CD8-positive, alpha-beta memory T cell (primary cell): Measurements from ENCODE around the gene FGFBP3. TPM values are rescaled to one million over a fixed set of nuclear protein-coding genes. Genes with fewer than 3 reads are reported as not detected.

Source experiments
- CTCF ChIA-PET: fragments of 350-600 bp; sonication (Branson Sonifier 250); formaldehyde crosslinking; loops from one replicate; lab custom pipeline; 2021; ENCODE audit warnings: antibody characterized with exemption; lab: Charles Lee
- POLR2A ChIA-PET: fragments of 350-600 bp; sonication (Branson Sonifier 250); formaldehyde crosslinking; loops from one replicate; lab custom pipeline; 2021; ENCODE audit warnings: antibody characterized with exemption; lab: Charles Lee
- DNase-seq, 5 donors: peaks; one replicate each; pipeline versions ENCODE4 v3.0.0 to v3.0.0-alpha.2; 2020 to 2022; ENCODE audit warnings: mixed read lengths in 1 of 5
- H3K27ac ChIP-seq: one replicate; pipeline ENCODE4 v1.7.0; 2013; ENCODE audit warnings: low read depth, mild to moderate bottlenecking, low read length, moderate library complexity
- H3K27me3 ChIP-seq: 2 replicates; pipeline ENCODE4 v1.7.0; 2013; ENCODE audit warnings: low read length, mild to moderate bottlenecking; ENCODE audit not compliant: insufficient read depth, poor library complexity, severe bottlenecking
- H3K36me3 ChIP-seq: 2 replicates; pipeline ENCODE4 v1.7.0; 2013; ENCODE audit warnings: mild to moderate bottlenecking, low read length, moderate library complexity; ENCODE audit not compliant: insufficient read depth
- H3K4me1 ChIP-seq: 2 replicates; pipeline ENCODE4 v1.7.0; 2013; ENCODE audit warnings: mild to moderate bottlenecking, low read length, moderate library complexity; ENCODE audit not compliant: insufficient read depth
- H3K4me3 ChIP-seq: 2 replicates; pipeline ENCODE4 v1.7.0; 2013; ENCODE audit warnings: mild to moderate bottlenecking, low read length
- H3K9me3 ChIP-seq: 2 replicates; pipeline ENCODE4 v1.7.0; 2013; ENCODE audit warnings: mild to moderate bottlenecking, low read length
- H3K27ac Mint-ChIP-seq, 8 donors: one replicate each; pipeline ENCODE4 v1.8.0; 2020 to 2021; ENCODE audit warnings: mixed read lengths in 8 of 8, mild to moderate bottlenecking in 6 of 8, inconsistent platforms in 3 of 8, moderate library complexity in 3 of 8
- H3K27me3 Mint-ChIP-seq, 2 donors: one replicate each; pipeline ENCODE4 v1.8.0; 2020 to 2021; ENCODE audit warnings: mixed read lengths in 2 of 2, mild to moderate bottlenecking in 1 of 2, moderate library complexity in 1 of 2
- H3K36me3 Mint-ChIP-seq, 3 donors: one replicate each; pipeline ENCODE4 v1.8.0; 2020 to 2021; ENCODE audit warnings: mixed read lengths in 3 of 3, inconsistent platforms in 1 of 3, mild to moderate bottlenecking in 1 of 3
- H3K4me1 Mint-ChIP-seq, 3 donors: one replicate each; pipeline ENCODE4 v1.8.0; 2020 to 2021; ENCODE audit warnings: mixed read lengths in 3 of 3, inconsistent platforms in 1 of 3, mild to moderate bottlenecking in 1 of 3
- H3K4me3 Mint-ChIP-seq, 7 donors: one replicate each; pipeline ENCODE4 v1.8.0; 2020 to 2021; ENCODE audit warnings: mixed read lengths in 7 of 7, mild to moderate bottlenecking in 6 of 7, moderate library complexity in 4 of 7, inconsistent platforms in 2 of 7
- H3K9me3 Mint-ChIP-seq, 5 donors: one replicate each; pipeline ENCODE4 v1.8.0; 2020 to 2022; ENCODE audit warnings: mixed read lengths in 5 of 5, mild to moderate bottlenecking in 3 of 5, moderate library complexity in 2 of 5, inconsistent platforms in 1 of 5
- polyA plus RNA-seq: library from polyadenylated mRNA; unstranded; fragments of 300-500 nt; fragmentation: Illumina TruSeq; gene quantifications from one replicate; pipeline ENCODE4 v1.2.3, GENCODE V29; 2021
- total RNA-seq, 2 experiments: library from RNA; stranded (reverse); gene quantifications; one replicate each; pipeline ENCODE4 v1.2.3, GENCODE V29; 2021

The FGFBP3 gene, protein sequence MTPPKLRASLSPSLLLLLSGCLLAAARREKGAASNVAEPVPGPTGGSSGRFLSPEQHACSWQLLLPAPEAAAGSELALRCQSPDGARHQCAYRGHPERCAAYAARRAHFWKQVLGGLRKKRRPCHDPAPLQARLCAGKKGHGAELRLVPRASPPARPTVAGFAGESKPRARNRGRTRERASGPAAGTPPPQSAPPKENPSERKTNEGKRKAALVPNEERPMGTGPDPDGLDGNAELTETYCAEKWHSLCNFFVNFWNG
- total RNA-seq = 1 to 10 TPM; 3.1 to 3.6 TPM
- polyA plus RNA-seq = 3.4 TPM

DNA sequence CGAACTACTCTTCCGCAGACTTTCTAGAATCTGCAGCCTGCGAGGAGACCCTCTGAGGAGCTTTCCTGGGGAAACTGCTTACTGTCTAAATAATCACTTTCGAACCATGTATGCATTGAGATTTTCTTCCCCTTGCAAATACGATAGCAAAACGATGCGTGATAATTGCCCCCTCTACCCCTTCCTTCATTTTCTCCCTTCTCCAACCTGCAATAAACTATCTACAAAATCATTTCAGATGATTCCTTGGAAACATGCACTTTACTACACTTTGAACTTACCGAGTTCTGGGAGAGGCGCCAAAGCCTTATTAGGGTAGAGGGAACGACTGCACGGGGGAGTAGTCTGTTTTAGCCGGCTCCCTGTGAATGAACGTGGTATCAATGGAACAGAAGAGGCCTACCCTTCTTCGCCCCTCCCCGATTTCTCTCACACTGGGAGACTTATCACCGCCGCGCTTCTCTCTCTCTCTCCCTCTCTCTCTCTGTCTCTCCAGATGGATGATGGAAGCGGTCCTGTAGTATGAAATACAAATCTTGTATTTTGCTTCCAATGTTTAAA is at the start of gene FGFBP3:
Gene FGFBP3 (minus strand): TSS at position 370 of the 561 bp plus-strand sequence. CDS start 517 bp downstream, outside the sequence.
- H3K27me3 ChIP-seq = no peaks in the 10 kb centered on the region
- H3K27ac ChIP-seq = peak within 1 kb of the TSS; percentile 70
- ChIA-PET POLR2A (interaction anchor here (0.8 to 2.4 kb wide), 3 partner anchors 14 to 110 kb away, joined by 3 to 27 read pairs (median 16); partner anchors contain the start of genes BTAF1 and TNKS2), CTCF (interaction anchor here (0.7 to 2.8 kb wide), 11 partner anchors 10 to 495 kb away, joined by 3 to 34 read pairs (median 4); partner anchors contain the start of gene BTAF1)
- peak in 4 of 5 donors; percentile 6 to 49 (median 17) for DNase-seq
- Mint-ChIP-seq H3K27me3 (peaks cover 0 to 12% of the 10 kb centered on the region in 2 donors), H3K4me3 (peak within 1 kb of the TSS; percentile 85 to 97 (median 92)), H3K27ac (peak within 1 kb of the TSS; percentile 55 to 95 (median 88)), H3K9me3 (no peaks in the 10 kb centered on the region), H3K4me1 (peaks cover 16 to 34% (median 32%) of the 10 kb centered on the region in 3 donors), H3K36me3 (peaks cover 0 to 16% (median 3%) of the 10 kb centered on the region in 3 donors)
- peak within 1 kb of the TSS; percentile 93 for H3K4me3 ChIP-seq
- H3K9me3 ChIP-seq = no peaks in the 10 kb centered on the region
- peaks cover 19% of the 10 kb centered on the region for H3K4me1 ChIP-seq
- H3K36me3 ChIP-seq = no peaks in the 10 kb centered on the region

DNA sequence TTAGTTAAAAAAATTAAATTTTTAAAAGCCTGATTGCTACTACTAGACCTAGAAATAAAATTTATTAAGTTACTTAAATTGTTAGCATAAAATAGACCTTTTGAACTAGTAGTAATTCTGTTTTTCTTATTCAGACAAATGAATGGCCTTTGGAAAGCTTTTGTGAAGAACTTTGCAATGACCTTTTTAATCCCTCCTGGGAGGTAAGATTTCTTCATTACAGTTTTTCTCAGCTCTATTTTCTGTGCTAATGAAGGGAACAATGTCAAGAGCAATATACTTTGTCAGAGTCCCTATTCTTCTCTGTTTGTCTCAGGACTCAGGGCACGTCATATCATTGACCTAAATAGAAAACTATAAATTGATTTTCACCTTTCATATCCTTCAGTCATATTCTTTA is 47.8 kb upstream of the FGFBP3 start:
- H3K27me3 ChIP-seq = no peaks in the 10 kb centered on the region
- Mint-ChIP-seq H3K27me3 (no peaks in the 10 kb centered on the region), H3K9me3 (no peaks in the 10 kb centered on the region), H3K36me3 (peaks cover 14 to 85% (median 35%) of the 10 kb centered on the region in 3 donors), H3K4me1 (peaks cover 0 to 6% (median 0%) of the 10 kb centered on the region in 3 donors), H3K27ac (no peak overlapping the region), H3K4me3 (no peak overlapping the region)
- CTCF ChIA-PET = interaction anchor here (1.5 to 1.6 kb wide), 2 partner anchors 13 to 16 kb away, joined by 3 to 4 read pairs; no protein-coding TSS in a partner anchor
- H3K27ac ChIP-seq = no peak overlapping the region
- H3K36me3 ChIP-seq = peaks cover 49% of the 10 kb centered on the region
- DNase-seq = no peak
- H3K4me3 ChIP-seq = no peak overlapping the region
- H3K4me1 ChIP-seq = no peaks in the 10 kb centered on the region
- H3K9me3 ChIP-seq = no peaks in the 10 kb centered on the region
- POLR2A ChIA-PET = interaction anchor here (0.6 kb wide), 1 partner anchor 149 kb away, joined by 4 read pairs; no protein-coding TSS in a partner anchor

DNA sequence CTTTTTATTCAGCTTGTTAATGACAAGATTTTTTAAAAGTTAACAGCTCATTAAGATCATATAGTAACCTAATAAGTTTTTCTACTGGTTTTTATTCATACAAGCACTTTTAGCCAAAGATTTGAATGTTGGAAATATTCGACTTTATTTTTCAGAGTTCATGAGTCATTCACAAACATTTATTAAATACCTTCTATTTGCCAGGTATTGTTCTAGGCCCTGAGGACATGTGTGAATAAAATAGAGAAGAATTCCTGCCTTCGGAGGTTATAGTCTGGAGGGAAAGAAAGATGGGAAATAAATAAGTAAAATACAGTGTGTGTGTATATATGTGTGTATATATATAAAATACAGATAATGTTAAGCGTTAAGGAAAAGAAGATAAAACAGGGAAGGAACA is 45.8 kb upstream of the FGFBP3 start:
- no peaks in the 10 kb centered on the region for H3K27me3 ChIP-seq
- Mint-ChIP-seq H3K9me3 (no peaks in the 10 kb centered on the region), H3K4me1 (no peaks in the 10 kb centered on the region), H3K27ac (no peak overlapping the region), H3K36me3 (peaks cover 14 to 82% (median 33%) of the 10 kb centered on the region in 3 donors), H3K4me3 (no peak overlapping the region), H3K27me3 (no peaks in the 10 kb centered on the region)
- H3K36me3 ChIP-seq = peaks cover 54% of the 10 kb centered on the region
- H3K4me1 ChIP-seq = no peaks in the 10 kb centered on the region
- POLR2A ChIA-PET = no interaction called here
- no peak overlapping the region for H3K4me3 ChIP-seq
- no peak for DNase-seq
- no peaks in the 10 kb centered on the region for H3K9me3 ChIP-seq
- no peak overlapping the region for H3K27ac ChIP-seq
- CTCF ChIA-PET = no interaction called here

DNA sequence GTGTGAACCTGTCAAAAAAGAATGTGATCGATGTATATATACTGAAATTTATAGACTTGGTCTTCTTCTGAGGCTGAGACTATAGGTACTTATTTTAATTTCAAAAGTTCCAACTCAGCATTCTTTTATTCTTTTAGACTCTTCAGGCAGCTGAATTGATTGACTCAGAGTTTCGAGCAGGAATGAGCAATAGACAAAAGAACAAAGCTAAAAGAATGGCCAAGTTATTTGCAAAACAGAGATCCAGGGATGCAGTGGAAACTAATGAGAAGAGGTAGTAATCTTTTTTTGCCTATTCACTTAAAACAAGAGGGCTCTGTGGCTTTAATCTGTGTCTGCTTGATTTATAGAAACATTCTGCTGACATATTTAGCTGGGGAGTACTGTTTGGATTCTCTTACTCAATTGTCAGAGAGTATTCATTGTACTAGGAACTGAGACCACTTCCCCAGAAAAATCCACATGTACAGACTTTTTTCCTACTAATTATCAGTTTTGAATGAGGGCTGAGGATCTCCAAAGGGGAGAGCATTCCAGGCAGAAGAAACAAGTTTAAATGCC is 44.4 kb upstream of the FGFBP3 start:
- no peaks in the 10 kb centered on the region for H3K4me1 ChIP-seq
- no peak overlapping the region for H3K4me3 ChIP-seq
- no peak for DNase-seq
- no peak overlapping the region for H3K27ac Mint-ChIP-seq
- H3K4me1 Mint-ChIP-seq = no peaks in the 10 kb centered on the region
- no peaks in the 10 kb centered on the region for H3K9me3 ChIP-seq
- no peaks in the 10 kb centered on the region for H3K27me3 Mint-ChIP-seq
- H3K27me3 ChIP-seq = no peaks in the 10 kb centered on the region
- ChIA-PET CTCF (no interaction called here), POLR2A (no interaction called here)
- H3K36me3 ChIP-seq = peaks cover 44% of the 10 kb centered on the region
- H3K4me3 Mint-ChIP-seq = no peak overlapping the region
- H3K9me3 Mint-ChIP-seq = no peaks in the 10 kb centered on the region
- H3K27ac ChIP-seq = no peak overlapping the region
- H3K36me3 Mint-ChIP-seq = peaks cover 17 to 79% (median 26%) of the 10 kb centered on the region in 3 donors

DNA sequence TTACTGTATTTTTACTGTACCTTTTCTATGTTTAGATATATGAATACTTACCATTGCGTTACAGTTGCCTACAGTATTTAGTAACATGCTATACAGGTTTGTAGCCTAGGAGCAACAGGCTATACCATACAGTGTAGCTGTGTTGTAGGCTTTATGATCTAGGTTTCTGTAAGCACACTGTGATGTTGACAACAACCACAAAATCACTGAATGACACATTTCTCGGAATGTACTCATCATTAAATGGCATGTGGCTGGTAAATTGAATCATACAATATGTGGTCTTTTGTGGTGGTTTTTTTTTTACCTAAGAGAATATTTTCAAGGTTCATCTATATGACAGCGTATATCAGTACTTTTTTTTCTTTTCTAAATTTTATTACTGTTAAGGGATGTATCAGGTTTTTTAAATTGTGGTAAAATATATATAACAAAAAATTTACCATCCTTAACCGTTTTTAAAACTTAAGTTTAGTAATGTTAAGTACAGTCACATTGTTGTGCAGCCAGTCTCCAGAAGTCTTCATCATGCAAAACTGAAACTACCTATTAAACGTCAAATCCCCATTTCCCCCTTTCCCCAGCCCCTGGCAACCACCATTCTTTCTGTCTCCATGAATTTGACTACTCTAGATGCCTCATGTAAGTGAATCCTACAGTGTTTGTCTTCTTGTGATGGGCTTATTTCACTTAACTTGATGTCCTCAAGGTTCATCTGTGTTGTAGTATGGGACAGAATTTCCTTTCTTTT is 35.8 kb upstream of the FGFBP3 start:
- Histone ChIP-seq H3K4me3 (no peak overlapping the region), H3K27me3 (no peaks in the 10 kb centered on the region), H3K27ac (no peak overlapping the region), H3K4me1 (no peaks in the 10 kb centered on the region), H3K9me3 (no peaks in the 10 kb centered on the region), H3K36me3 (peaks cover 17% of the 10 kb centered on the region)
- CTCF ChIA-PET = interaction anchor here (0.8 to 1.2 kb wide), 2 partner anchors 11 to 21 kb away, joined by 3 to 4 read pairs; partner anchors contain the start of gene BTAF1
- Mint-ChIP-seq H3K27ac (peak overlapping the region in 2 of 8 donors; percentile 20 to 76), H3K4me1 (peaks cover 8 to 19% (median 16%) of the 10 kb centered on the region in 3 donors), H3K27me3 (no peaks in the 10 kb centered on the region), H3K36me3 (peaks cover 4 to 67% (median 8%) of the 10 kb centered on the region in 3 donors), H3K4me3 (no peak overlapping the region), H3K9me3 (no peaks in the 10 kb centered on the region)
- POLR2A ChIA-PET = no interaction called here
- no peak for DNase-seq

DNA sequence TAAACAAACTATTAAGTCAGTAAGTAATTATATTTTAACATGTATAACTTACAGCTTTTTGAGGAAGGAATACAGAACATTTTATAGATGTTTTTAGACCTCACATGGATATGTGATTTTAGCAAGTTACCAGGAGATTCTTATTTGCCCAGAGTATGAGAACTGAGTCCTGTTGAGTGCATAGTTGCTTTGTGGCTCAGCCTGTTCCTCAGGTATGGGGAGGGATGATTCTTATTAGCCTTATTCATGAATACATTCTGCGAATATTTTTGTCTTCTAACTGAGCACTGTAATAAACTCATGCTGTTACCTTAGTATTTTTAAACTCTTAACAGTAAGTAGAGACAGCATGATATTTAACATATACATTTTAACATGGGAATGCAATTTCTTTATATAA is 32.1 kb upstream of the FGFBP3 start:
- ChIA-PET POLR2A (no interaction called here), CTCF (interaction anchor here (1.4 kb wide), 1 partner anchor 16 kb away, joined by 3 read pairs; no protein-coding TSS in a partner anchor)
- no peak for DNase-seq
- no peak overlapping the region for H3K4me3 ChIP-seq
- Mint-ChIP-seq H3K27ac (no peak overlapping the region), H3K36me3 (peaks cover 0 to 64% (median 9%) of the 10 kb centered on the region in 3 donors), H3K27me3 (no peaks in the 10 kb centered on the region), H3K9me3 (no peaks in the 10 kb centered on the region), H3K4me1 (peaks cover 22 to 39% (median 29%) of the 10 kb centered on the region in 3 donors), H3K4me3 (no peak overlapping the region)
- H3K4me1 ChIP-seq = no peaks in the 10 kb centered on the region
- no peaks in the 10 kb centered on the region for H3K9me3 ChIP-seq
- H3K27ac ChIP-seq = no peak overlapping the region
- peaks cover 17% of the 10 kb centered on the region for H3K36me3 ChIP-seq
- H3K27me3 ChIP-seq = no peaks in the 10 kb centered on the region

DNA sequence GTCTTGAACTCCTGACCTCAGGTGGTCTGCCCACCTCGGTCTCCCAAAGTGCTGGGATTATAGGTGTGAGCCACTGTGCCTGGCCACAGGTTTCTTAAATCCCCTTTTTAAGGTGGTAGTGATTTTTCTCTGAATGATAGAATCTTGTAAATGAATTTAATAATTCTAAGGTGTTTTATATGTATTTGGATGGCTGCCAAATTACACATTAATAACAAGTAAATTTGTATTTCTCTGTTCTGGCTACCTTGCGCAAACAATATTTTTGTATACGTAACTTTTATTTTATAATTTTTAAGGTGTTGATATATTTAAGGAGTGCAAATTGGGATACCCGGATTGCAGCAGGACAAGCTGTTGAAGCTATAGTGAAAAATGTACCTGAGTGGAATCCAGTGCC is 30.4 kb upstream of the FGFBP3 start:
- Histone ChIP-seq H3K27me3 (no peaks in the 10 kb centered on the region), H3K4me3 (no peak overlapping the region), H3K27ac (no peak overlapping the region), H3K9me3 (no peaks in the 10 kb centered on the region), H3K4me1 (no peaks in the 10 kb centered on the region), H3K36me3 (peaks cover 10% of the 10 kb centered on the region)
- ChIA-PET POLR2A (no interaction called here), CTCF (interaction anchor here (1.6 kb wide), 1 partner anchor 11 kb away, joined by 6 read pairs; no protein-coding TSS in a partner anchor)
- Mint-ChIP-seq H3K27ac (no peak overlapping the region), H3K4me3 (no peak overlapping the region), H3K36me3 (peaks cover 0 to 67% (median 17%) of the 10 kb centered on the region in 3 donors), H3K27me3 (no peaks in the 10 kb centered on the region), H3K4me1 (peaks cover 23 to 43% (median 40%) of the 10 kb centered on the region in 3 donors), H3K9me3 (no peaks in the 10 kb centered on the region)
- DNase-seq = no peak
